Breast epithelium (tissue), 4 donors: Measurements from ENCODE around the gene DTNA. TPM values are rescaled to one million over a fixed set of nuclear protein-coding genes. Genes with fewer than 3 reads are reported as not detected.
"Not testable (repeated sequence)": the region's sequence is repeated elsewhere in the genome, so short reads cannot be mapped to it uniquely, and the experiment has no call there.

ENCODE experiments used
- DNase-seq, 2 donors: peaks; one replicate each; pipeline ENCODE4 v3.0.0-alpha.2; 2019; ENCODE audit warnings: low spot score in 2 of 2
- H3K27ac ChIP-seq, 2 donors: fragments of 200-600 bp; sonication (generic) in 1 of 2; one replicate each; pipeline ENCODE4 v1.5.1; 2016 to 2019; ENCODE audit warnings: mild to moderate bottlenecking in 1 of 2
- H3K27me3 ChIP-seq, 2 donors: fragments of 200-600 bp; sonication (generic) in 1 of 2; one replicate each; pipeline versions ENCODE4 v1.5.1 to v1.6.0; 2017 to 2019; ENCODE audit warnings: control low read depth in 1 of 2, mild to moderate bottlenecking in 1 of 2
- H3K36me3 ChIP-seq: fragments of 200-600 bp; one replicate; pipeline ENCODE4 v1.5.1; 2019
- H3K4me1 ChIP-seq, 2 donors: fragments of 200-600 bp; sonication (generic); one replicate each; pipeline ENCODE4 v1.5.1; 2016 to 2019; ENCODE audit warnings: control low read depth in 1 of 2
- H3K4me3 ChIP-seq, 3 donors: fragments of 200-600 bp; sonication (generic); 1 replicate in 2 of 3; 2 replicates in 1 of 3; pipeline ENCODE4 v1.5.1; 2016 to 2019; ENCODE audit warnings: mild to moderate bottlenecking in 3 of 3, moderate library complexity in 2 of 3
- H3K9me3 ChIP-seq, 2 donors: fragments of 200-600 bp; sonication (generic) in 1 of 2; one replicate each; pipeline ENCODE4 v1.5.1; 2016 to 2019; ENCODE audit warnings: control low read depth in 1 of 2
- CTCF ChIP-seq, 3 donors: fragments of 450-650 bp; IDR thresholded peaks; one replicate each; pipeline ENCODE4 v1.5.1; 2016 to 2017; ENCODE audit warnings: antibody characterized with exemption in 3 of 3, mild to moderate bottlenecking in 3 of 3, moderate library complexity in 3 of 3
- POLR2A ChIP-seq: fragments of 450-650 bp; IDR thresholded peaks from one replicate; pipeline ENCODE4 v1.6.1; 2016; ENCODE audit warnings: antibody characterized with exemption, mild to moderate bottlenecking, moderate library complexity
- POLR2AphosphoS5 ChIP-seq, 3 donors: sonication (generic); formaldehyde crosslinking; IDR thresholded peaks; one replicate each; pipeline ENCODE4 v1.6.1; 2017; ENCODE audit warnings: antibody characterized with exemption in 3 of 3
- intact Hi-C: fragments of 100-400 bp; cut with DNase I; formaldehyde crosslinking; loops from one replicate; pipeline ENCODE4 v1.15.1; 2023; ENCODE audit warnings: low total_unique reads
- total RNA-seq, 3 donors: library from RNA; depleted of rRNA; stranded (reverse); fragments of >200 nt; gene quantifications; one replicate each; pipeline ENCODE4 v1.1.0, GENCODE V29; 2016

DTNA gene
- total RNA-seq, 3 donors from 2014 or later = 14.4 to 40.5 (median 17.9) TPM

- no peak for TF ChIP-seq POLR2A
- no peak for TF ChIP-seq POLR2AphosphoS5 (IDR thresholded peaks at IDR 0.05)
- TF ChIP-seq CTCF (IDR thresholded peaks at IDR 0.05) = no peak
- DNase-seq = no peak
- no peaks in the 10 kb centered on the region for H3K36me3 ChIP-seq
- no peak overlapping the region for H3K27ac ChIP-seq
- no peak overlapping the region for H3K4me3 ChIP-seq
- intact Hi-C loops = no loop called here
- H3K27me3 ChIP-seq = no peaks in the 10 kb centered on the region
- no peaks in the 10 kb centered on the region for H3K4me1 ChIP-seq
- peaks cover 0 to 8% of the 10 kb centered on the region in 2 donors for H3K9me3 ChIP-seq
These were observed 180.5 kb downstream of the DTNA start for GRCh38 chr18:34890486-34891085.

- Histone ChIP-seq H3K4me1 (no peaks in the 10 kb centered on the region), H3K27me3 (no peaks in the 10 kb centered on the region), H3K27ac (no peak overlapping the region), H3K9me3 (peaks cover 0 to 8% of the 10 kb centered on the region in 2 donors), H3K4me3 (no peak overlapping the region), H3K36me3 (no peaks in the 10 kb centered on the region)
- intact Hi-C loops = no loop called here
- DNase-seq = no peak
- TF ChIP-seq POLR2A = no peak
These were observed 182.3 kb downstream of the DTNA start for GRCh38 chr18:34892379-34892778.

- Histone ChIP-seq H3K4me1 (no peaks in the 10 kb centered on the region), H3K4me3 (no peak overlapping the region), H3K27me3 (no peaks in the 10 kb centered on the region), H3K27ac (no peak overlapping the region), H3K9me3 (peaks cover 0 to 8% of the 10 kb centered on the region in 2 donors), H3K36me3 (no peaks in the 10 kb centered on the region)
- no peak for DNase-seq
- intact Hi-C loops = no loop called here
- TF ChIP-seq POLR2A (no peak), POLR2AphosphoS5 (IDR thresholded peaks at IDR 0.05) (no peak), CTCF (IDR thresholded peaks at IDR 0.05) (no peak)
These were observed 183.1 kb downstream of the DTNA start for GRCh38 chr18:34893239-34893638.

GRCh38 chr18:34901299-34901698, 191.2 kb downstream of the DTNA start:
- Histone ChIP-seq H3K36me3 (no peaks in the 10 kb centered on the region), H3K27ac (no peak overlapping the region), H3K4me3 (no peak overlapping the region), H3K9me3 (no peaks in the 10 kb centered on the region), H3K27me3 (no peaks in the 10 kb centered on the region), H3K4me1 (no peaks in the 10 kb centered on the region)
- intact Hi-C loops = no loop called here
- TF ChIP-seq POLR2A (no peak), CTCF (IDR thresholded peaks at IDR 0.05) (no peak), POLR2AphosphoS5 (IDR thresholded peaks at IDR 0.05) (no peak)
- no peak for DNase-seq

GRCh38 chr18:34904994-34905393, 194.9 kb downstream of the DTNA start:
- H3K27ac ChIP-seq = no peak overlapping the region
- no peaks in the 10 kb centered on the region for H3K36me3 ChIP-seq
- no peaks in the 10 kb centered on the region for H3K27me3 ChIP-seq
- no peaks in the 10 kb centered on the region for H3K9me3 ChIP-seq
- H3K4me1 ChIP-seq = no peaks in the 10 kb centered on the region
- DNase-seq = no peak
- intact Hi-C loops = no loop called here
- no peak overlapping the region for H3K4me3 ChIP-seq
- TF ChIP-seq POLR2A = no peak
- no peak for TF ChIP-seq POLR2AphosphoS5 (IDR thresholded peaks at IDR 0.05)
- TF ChIP-seq CTCF (IDR thresholded peaks at IDR 0.05) = no peak

- DNase-seq, intact Hi-C loops, H3K27ac ChIP-seq, H3K36me3 ChIP-seq, H3K27me3 ChIP-seq, H3K4me1 ChIP-seq, H3K9me3 ChIP-seq, H3K4me3 ChIP-seq: not testable (repeated sequence)
These were observed 196.9 kb downstream of the DTNA start for GRCh38 chr18:34906985-34907384.
